Measurements from ENCODE around the gene ARHGAP6. TPM values are rescaled to one million over a fixed set of nuclear protein-coding genes. Genes with fewer than 3 reads are reported as not detected.

The ARHGAP6 gene
- total RNA-seq, 1 experiment from 2014 or later, result 0.07 TPM

- Histone ChIP-seq H2BK20ac (ENCODE audit: low read depth, low read length, poor library complexity, severe bottlenecking) (no peak overlapping the region), H3K79me1 (ENCODE audit: insufficient read depth, low read depth, low read length, poor library complexity, severe bottlenecking) (no peaks in the 10 kb centered on the region), H3K14ac (ENCODE audit: insufficient read depth, low read length) (no peak overlapping the region), H2BK15ac (ENCODE audit: low read depth, low read length) (no peak overlapping the region), H4K8ac (replicated peaks; ENCODE audit: insufficient read length, low read depth, low read length) (no peak overlapping the region), H3K56ac (ENCODE audit: insufficient read length, low read depth, low read length) (no peak overlapping the region), H3K9me3 (ENCODE audit: control insufficient read depth, low read depth, low read length) (no peaks in the 10 kb centered on the region), H2BK5ac (ENCODE audit: insufficient read length, low read length) (no peak overlapping the region), H3K27ac (ENCODE audit: insufficient read length, low read depth, low read length) (no peak overlapping the region), H4K91ac (ENCODE audit: insufficient read length, low read depth, low read length) (no peak overlapping the region), H3K9ac (ENCODE audit: extremely low read depth, insufficient read length, low read length) (no peak overlapping the region), H3T11ph (ENCODE audit: low read length) (no peak overlapping the region), H3K4me1 (ENCODE audit: insufficient read depth, low read length) (no peaks in the 10 kb centered on the region), H2AFZ (ENCODE audit: low read length) (no peak overlapping the region), H2BK120ac (ENCODE audit: low read depth, low read length, poor library complexity, severe bottlenecking) (no peak overlapping the region), H3K23ac (ENCODE audit: insufficient read length, low read depth, low read length) (no peak overlapping the region), H3K4ac (ENCODE audit: low read depth, low read length) (no peak overlapping the region), H4K5ac (ENCODE audit: insufficient read length, low read depth, low read length) (no peak overlapping the region), H3K27me3 (ENCODE audit: insufficient read depth, low read length) (no peaks in the 10 kb centered on the region), H2BK12ac (ENCODE audit: insufficient read length, low read depth, low read length) (no peak overlapping the region), H3K18ac (ENCODE audit: insufficient read length, low read depth, low read length) (no peak overlapping the region), H3K79me2 (ENCODE audit: insufficient read depth, low read length) (no peaks in the 10 kb centered on the region), H3K4me2 (ENCODE audit: insufficient read depth, insufficient read length, low read length) (no peak overlapping the region), H3K23me2 (ENCODE audit: insufficient read length, low read depth, low read length, poor library complexity, severe bottlenecking) (no peaks in the 10 kb centered on the region), H2AK5ac (ENCODE audit: insufficient read length, low read length) (no peak overlapping the region), H4K20me1 (ENCODE audit: control insufficient read depth, insufficient read depth, insufficient read length) (no peaks in the 10 kb centered on the region)
- Mint-ChIP-seq H3K36me3 (ENCODE audit: insufficient read depth in 1 of 3, low read depth in 3 of 3) (no peaks in the 10 kb centered on the region), H3K27me3 (ENCODE audit: low read depth) (peaks cover 3% of the 10 kb centered on the region; the same call in 1 of the 2 replicates), H3K9me3 (peaks cover 50 to 60% of the 10 kb centered on the region in 2 experiments), H3K4me3 (no peak overlapping the region), H3K4me1 (no peaks in the 10 kb centered on the region), H3K27ac (no peak overlapping the region)
- no peak for DNase-seq
- no CpG with 5 or more reads among the region's 3 CpGs for WGBS (ENCODE audit: extremely low coverage, insufficient read length, low lambda C conversion rate)
- TF ChIP-seq, protein P1, sequence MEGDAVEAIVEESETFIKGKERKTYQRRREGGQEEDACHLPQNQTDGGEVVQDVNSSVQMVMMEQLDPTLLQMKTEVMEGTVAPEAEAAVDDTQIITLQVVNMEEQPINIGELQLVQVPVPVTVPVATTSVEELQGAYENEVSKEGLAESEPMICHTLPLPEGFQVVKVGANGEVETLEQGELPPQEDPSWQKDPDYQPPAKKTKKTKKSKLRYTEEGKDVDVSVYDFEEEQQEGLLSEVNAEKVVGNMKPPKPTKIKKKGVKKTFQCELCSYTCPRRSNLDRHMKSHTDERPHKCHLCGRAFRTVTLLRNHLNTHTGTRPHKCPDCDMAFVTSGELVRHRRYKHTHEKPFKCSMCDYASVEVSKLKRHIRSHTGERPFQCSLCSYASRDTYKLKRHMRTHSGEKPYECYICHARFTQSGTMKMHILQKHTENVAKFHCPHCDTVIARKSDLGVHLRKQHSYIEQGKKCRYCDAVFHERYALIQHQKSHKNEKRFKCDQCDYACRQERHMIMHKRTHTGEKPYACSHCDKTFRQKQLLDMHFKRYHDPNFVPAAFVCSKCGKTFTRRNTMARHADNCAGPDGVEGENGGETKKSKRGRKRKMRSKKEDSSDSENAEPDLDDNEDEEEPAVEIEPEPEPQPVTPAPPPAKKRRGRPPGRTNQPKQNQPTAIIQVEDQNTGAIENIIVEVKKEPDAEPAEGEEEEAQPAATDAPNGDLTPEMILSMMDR (conservative IDR thresholded peaks at IDR 0.05), result no peak
Observed at GRCh38 chrX:11409957-11410356, 255.8 kb downstream of the ARHGAP6 start.

Measured in H9 (cell line).